ENCODE data around the gene DDR1.
"Not testable (repeated sequence)": the region's sequence is repeated elsewhere in the genome, so short reads cannot be mapped to it uniquely, and the experiment has no call there.

Gene DDR1

GRCh38 chr6:30926644-30927043 is 42.3 kb downstream of the DDR1 start:
- no peak overlapping the region for H3K4me3 ChIP-seq (ENCODE audit: low read depth, low read length)
- H3K79me1 ChIP-seq (ENCODE audit: low read length) = no peaks in the 10 kb centered on the region
- no peak overlapping the region for H2AFZ ChIP-seq (ENCODE audit: insufficient read depth, low read length, poor library complexity)
- H3K18ac ChIP-seq (ENCODE audit: low read length) = no peak overlapping the region
- H4K12ac ChIP-seq (ENCODE audit: low read depth, low read length) = no peak overlapping the region
- no peak overlapping the region for H4K91ac ChIP-seq (ENCODE audit: low read depth, low read length)
- H3K79me2 ChIP-seq (ENCODE audit: control insufficient read depth, insufficient read depth, low read length, poor library complexity) = no peaks in the 10 kb centered on the region
- H3K4ac ChIP-seq (ENCODE audit: low read depth, low read length) = no peak overlapping the region
- H3K27ac ChIP-seq (ENCODE audit: low read depth, low read length) = no peak overlapping the region
- H3K9ac ChIP-seq (ENCODE audit: low read length) = no peak overlapping the region
- no peak overlapping the region for H2BK5ac ChIP-seq (ENCODE audit: low read depth, low read length, poor library complexity)
- no CpG with 5 or more reads among the region's 4 CpGs for WGBS (ENCODE audit: extremely low coverage, insufficient coverage, insufficient read length)
- no peak overlapping the region for H3K23ac ChIP-seq (ENCODE audit: low read length)
- H3K36me3 ChIP-seq (ENCODE audit: control insufficient read depth in 1 of 2, insufficient read depth in 2 of 2, low read length in 2 of 2) = peaks cover 21 to 31% of the 10 kb centered on the region in 2 experiments
- H3K4me1 ChIP-seq (ENCODE audit: control insufficient read depth in 1 of 2, insufficient read depth in 2 of 2, low read length in 2 of 2) = peaks cover under 1 to 4% of the 10 kb centered on the region in 2 experiments
- no peak overlapping the region for H2BK120ac ChIP-seq (ENCODE audit: insufficient read depth, low read length, poor library complexity)
- no peak overlapping the region for H3K14ac ChIP-seq (ENCODE audit: low read length)
- H2AK5ac ChIP-seq (ENCODE audit: low read length) = no peak overlapping the region
- no peaks in the 10 kb centered on the region for H3K27me3 ChIP-seq (ENCODE audit: insufficient read depth, low read length)
- peaks cover 2% of the 10 kb centered on the region for H3K9me3 ChIP-seq (ENCODE audit: insufficient read depth, low read depth, low read length)
- no peak overlapping the region for H4K8ac ChIP-seq (ENCODE audit: low read depth, low read length)
- DNase-seq = no peak
- H3K4me2 ChIP-seq (ENCODE audit: low read length) = no peak overlapping the region
- no peak overlapping the region for H2BK12ac ChIP-seq (ENCODE audit: low read length)

GRCh38 chr6:30927080-30927479 is 42.8 kb downstream of the DDR1 start:
- not testable (repeated sequence) for H2AK5ac ChIP-seq (ENCODE audit: low read length); H2AFZ ChIP-seq (ENCODE audit: insufficient read depth, low read length, poor library complexity); H3K4me3 ChIP-seq (ENCODE audit: low read depth, low read length); H2BK5ac ChIP-seq (ENCODE audit: low read depth, low read length, poor library complexity); H3K9ac ChIP-seq (ENCODE audit: low read length); H3K4me1 ChIP-seq (ENCODE audit: control insufficient read depth in 1 of 2, insufficient read depth in 2 of 2, low read length in 2 of 2); H3K4me2 ChIP-seq (ENCODE audit: low read length); H3K18ac ChIP-seq (ENCODE audit: low read length); H4K8ac ChIP-seq (ENCODE audit: low read depth, low read length); H4K91ac ChIP-seq (ENCODE audit: low read depth, low read length); H4K12ac ChIP-seq (ENCODE audit: low read depth, low read length); H3K23ac ChIP-seq (ENCODE audit: low read length); H3K9me3 ChIP-seq (ENCODE audit: insufficient read depth, low read depth, low read length); H3K79me2 ChIP-seq (ENCODE audit: control insufficient read depth, insufficient read depth, low read length, poor library complexity); H3K27me3 ChIP-seq (ENCODE audit: insufficient read depth, low read length); H3K79me1 ChIP-seq (ENCODE audit: low read length); H3K4ac ChIP-seq (ENCODE audit: low read depth, low read length); H3K14ac ChIP-seq (ENCODE audit: low read length); H2BK120ac ChIP-seq (ENCODE audit: insufficient read depth, low read length, poor library complexity); H2BK12ac ChIP-seq (ENCODE audit: low read length); DNase-seq; H3K27ac ChIP-seq (ENCODE audit: low read depth, low read length)
- WGBS (ENCODE audit: extremely low coverage, insufficient coverage, insufficient read length) = no CpG with 5 or more reads among the region's 3 CpGs
- H3K36me3 ChIP-seq (ENCODE audit: control insufficient read depth in 1 of 2, insufficient read depth in 2 of 2, low read length in 2 of 2) = peaks cover 21 to 28% of the 10 kb centered on the region in 2 experiments

GRCh38 chr6:30928677-30929076 is 44.4 kb downstream of the DDR1 start:
- no peak overlapping the region for H3K9ac ChIP-seq (ENCODE audit: low read length)
- H2BK12ac ChIP-seq (ENCODE audit: low read length) = no peak overlapping the region
- no peaks in the 10 kb centered on the region for H3K79me2 ChIP-seq (ENCODE audit: control insufficient read depth, insufficient read depth, low read length, poor library complexity)
- peaks cover 11 to 16% of the 10 kb centered on the region in 2 experiments for H3K36me3 ChIP-seq (ENCODE audit: control insufficient read depth in 1 of 2, insufficient read depth in 2 of 2, low read length in 2 of 2)
- H3K27ac ChIP-seq (ENCODE audit: low read depth, low read length) = no peak overlapping the region
- no peak overlapping the region for H3K4me3 ChIP-seq (ENCODE audit: low read depth, low read length)
- no peak overlapping the region for H2AK5ac ChIP-seq (ENCODE audit: low read length)
- H2AFZ ChIP-seq (ENCODE audit: insufficient read depth, low read length, poor library complexity) = no peak overlapping the region
- H4K8ac ChIP-seq (ENCODE audit: low read depth, low read length) = no peak overlapping the region
- no peaks in the 10 kb centered on the region for H3K79me1 ChIP-seq (ENCODE audit: low read length)
- no peak overlapping the region for H3K4ac ChIP-seq (ENCODE audit: low read depth, low read length)
- no peak overlapping the region for H4K12ac ChIP-seq (ENCODE audit: low read depth, low read length)
- WGBS (ENCODE audit: extremely low coverage, insufficient coverage, insufficient read length) = no CpG with 5 or more reads among the region's 3 CpGs
- no peak overlapping the region for H2BK120ac ChIP-seq (ENCODE audit: insufficient read depth, low read length, poor library complexity)
- peaks cover 4 to 7% of the 10 kb centered on the region in 2 experiments for H3K4me1 ChIP-seq (ENCODE audit: control insufficient read depth in 1 of 2, insufficient read depth in 2 of 2, low read length in 2 of 2)
- no peak overlapping the region for H3K4me2 ChIP-seq (ENCODE audit: low read length)
- H3K27me3 ChIP-seq (ENCODE audit: insufficient read depth, low read length) = no peaks in the 10 kb centered on the region
- no peak for DNase-seq
- H3K9me3 ChIP-seq (ENCODE audit: insufficient read depth, low read depth, low read length) = peaks cover 4% of the 10 kb centered on the region
- no peak overlapping the region for H3K23ac ChIP-seq (ENCODE audit: low read length)
- no peak overlapping the region for H4K91ac ChIP-seq (ENCODE audit: low read depth, low read length)
- H3K14ac ChIP-seq (ENCODE audit: low read length) = no peak overlapping the region
- H3K18ac ChIP-seq (ENCODE audit: low read length) = no peak overlapping the region
- H2BK5ac ChIP-seq (ENCODE audit: low read depth, low read length, poor library complexity) = no peak overlapping the region

GRCh38 chr6:30930506-30930905 is 46.2 kb downstream of the DDR1 start:
- H3K4me2 ChIP-seq (ENCODE audit: low read length) = no peak overlapping the region
- no peak overlapping the region for H3K27ac ChIP-seq (ENCODE audit: low read depth, low read length)
- no peak overlapping the region for H4K91ac ChIP-seq (ENCODE audit: low read depth, low read length)
- H3K4ac ChIP-seq (ENCODE audit: low read depth, low read length) = no peak overlapping the region
- no peak overlapping the region for H4K12ac ChIP-seq (ENCODE audit: low read depth, low read length)
- H2BK5ac ChIP-seq (ENCODE audit: low read depth, low read length, poor library complexity) = no peak overlapping the region
- no peaks in the 10 kb centered on the region for H3K27me3 ChIP-seq (ENCODE audit: insufficient read depth, low read length)
- H2AK5ac ChIP-seq (ENCODE audit: low read length) = no peak overlapping the region
- H3K4me1 ChIP-seq (ENCODE audit: control insufficient read depth in 1 of 2, insufficient read depth in 2 of 2, low read length in 2 of 2) = peaks cover 4 to 7% of the 10 kb centered on the region in 2 experiments
- H2BK120ac ChIP-seq (ENCODE audit: insufficient read depth, low read length, poor library complexity) = no peak overlapping the region
- no peak overlapping the region for H4K8ac ChIP-seq (ENCODE audit: low read depth, low read length)
- no peak overlapping the region for H2BK12ac ChIP-seq (ENCODE audit: low read length)
- DNase-seq = no peak
- no peak overlapping the region for H3K18ac ChIP-seq (ENCODE audit: low read length)
- H3K79me1 ChIP-seq (ENCODE audit: low read length) = no peaks in the 10 kb centered on the region
- no peaks in the 10 kb centered on the region for H3K79me2 ChIP-seq (ENCODE audit: control insufficient read depth, insufficient read depth, low read length, poor library complexity)
- H3K4me3 ChIP-seq (ENCODE audit: low read depth, low read length) = no peak overlapping the region
- H3K36me3 ChIP-seq (ENCODE audit: control insufficient read depth in 1 of 2, insufficient read depth in 2 of 2, low read length in 2 of 2) = peaks cover 10 to 13% of the 10 kb centered on the region in 2 experiments
- no peak overlapping the region for H3K9ac ChIP-seq (ENCODE audit: low read length)
- no peak overlapping the region for H3K23ac ChIP-seq (ENCODE audit: low read length)
- WGBS (ENCODE audit: extremely low coverage, insufficient coverage, insufficient read length) = no CpG with 5 or more reads among the region's 4 CpGs
- H2AFZ ChIP-seq (ENCODE audit: insufficient read depth, low read length, poor library complexity) = no peak overlapping the region
- no peak overlapping the region for H3K14ac ChIP-seq (ENCODE audit: low read length)
- H3K9me3 ChIP-seq (ENCODE audit: insufficient read depth, low read depth, low read length) = peaks cover 4% of the 10 kb centered on the region
